Measurements from ENCODE around the gene MORN1.

- no peak for TF ChIP-seq POLR2A (IDR thresholded peaks at IDR 0.05; ENCODE audit: low read length)
- TF ChIP-seq GATA1 (IDR thresholded peaks at IDR 0.05; ENCODE audit: low read depth, low read length): no peak
Observed at GRCh38 chr1:2326524-2326923, 64.8 kb downstream of the MORN1 start.

Data from erythroblast (primary cell).